Measurements from ENCODE around the gene MAN1C1.

DNA sequence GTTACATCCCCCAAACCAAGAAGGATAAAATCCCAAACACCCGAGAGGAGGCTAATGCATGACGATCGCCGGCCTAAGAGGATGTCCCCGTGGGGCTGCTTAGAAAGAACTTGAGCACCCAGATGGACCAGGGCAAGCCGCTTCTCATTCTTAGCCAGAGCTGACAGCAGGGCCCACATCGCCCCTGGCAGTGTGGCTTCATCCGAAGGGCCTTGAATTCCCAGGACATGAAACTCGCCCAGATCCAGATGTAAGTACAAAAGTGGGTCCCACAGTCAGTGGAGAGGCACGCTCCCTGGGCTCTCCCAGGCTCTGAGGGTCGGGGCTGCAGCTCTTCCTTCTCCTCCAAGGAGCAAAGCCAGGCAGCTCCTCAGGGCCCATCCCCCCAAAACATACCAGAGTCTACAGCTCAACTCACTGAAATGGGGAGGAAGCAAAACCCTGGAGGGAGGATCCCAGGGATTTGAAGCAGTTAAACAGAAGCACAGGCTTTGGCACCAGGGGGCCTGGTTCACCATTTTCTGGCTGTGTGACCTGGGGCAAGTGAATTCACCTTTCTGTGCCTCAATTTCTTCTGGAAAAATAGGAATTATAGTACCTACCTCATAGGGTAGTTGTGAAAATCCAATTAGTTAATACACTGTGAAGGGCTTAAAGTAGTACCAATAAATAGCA lies 85.6 kb downstream of the MAN1C1 start:
- no peak for TF ChIP-seq POLR2A (IDR thresholded peaks at IDR 0.05)
- TF ChIP-seq, protein P1, sequence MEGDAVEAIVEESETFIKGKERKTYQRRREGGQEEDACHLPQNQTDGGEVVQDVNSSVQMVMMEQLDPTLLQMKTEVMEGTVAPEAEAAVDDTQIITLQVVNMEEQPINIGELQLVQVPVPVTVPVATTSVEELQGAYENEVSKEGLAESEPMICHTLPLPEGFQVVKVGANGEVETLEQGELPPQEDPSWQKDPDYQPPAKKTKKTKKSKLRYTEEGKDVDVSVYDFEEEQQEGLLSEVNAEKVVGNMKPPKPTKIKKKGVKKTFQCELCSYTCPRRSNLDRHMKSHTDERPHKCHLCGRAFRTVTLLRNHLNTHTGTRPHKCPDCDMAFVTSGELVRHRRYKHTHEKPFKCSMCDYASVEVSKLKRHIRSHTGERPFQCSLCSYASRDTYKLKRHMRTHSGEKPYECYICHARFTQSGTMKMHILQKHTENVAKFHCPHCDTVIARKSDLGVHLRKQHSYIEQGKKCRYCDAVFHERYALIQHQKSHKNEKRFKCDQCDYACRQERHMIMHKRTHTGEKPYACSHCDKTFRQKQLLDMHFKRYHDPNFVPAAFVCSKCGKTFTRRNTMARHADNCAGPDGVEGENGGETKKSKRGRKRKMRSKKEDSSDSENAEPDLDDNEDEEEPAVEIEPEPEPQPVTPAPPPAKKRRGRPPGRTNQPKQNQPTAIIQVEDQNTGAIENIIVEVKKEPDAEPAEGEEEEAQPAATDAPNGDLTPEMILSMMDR (IDR thresholded peaks at IDR 0.05), result no peak
